ENCODE measurements around the gene STEAP4. TPM values are rescaled to one million over a fixed set of nuclear protein-coding genes. Genes with fewer than 3 reads are reported as not detected.

The STEAP4 gene
- total RNA-seq, 1 experiment from 2014 or later = not detected

GRCh38 chr7:88324699-88325098 is 18.0 kb upstream of the STEAP4 start:
- H3K23me2 ChIP-seq (ENCODE audit: insufficient read length, low read depth, low read length, poor library complexity, severe bottlenecking) = no peaks in the 10 kb centered on the region
- H4K8ac ChIP-seq (replicated peaks; ENCODE audit: insufficient read length, low read depth, low read length) = no peak overlapping the region
- H2AFZ ChIP-seq (ENCODE audit: low read length) = no peak overlapping the region
- H3K4me2 ChIP-seq (ENCODE audit: insufficient read depth, insufficient read length, low read length) = no peak overlapping the region
- no peaks in the 10 kb centered on the region for H3K79me2 ChIP-seq (ENCODE audit: insufficient read depth, low read length)
- no peak for DNase-seq
- no peaks in the 10 kb centered on the region for H3K9me3 ChIP-seq (ENCODE audit: control insufficient read depth, low read depth, low read length)
- H3K14ac ChIP-seq (ENCODE audit: insufficient read depth, low read length) = no peak overlapping the region
- H2BK15ac ChIP-seq (ENCODE audit: low read depth, low read length) = no peak overlapping the region
- no peak overlapping the region for H3K18ac ChIP-seq (ENCODE audit: insufficient read length, low read depth, low read length)
- H4K91ac ChIP-seq (ENCODE audit: insufficient read length, low read depth, low read length) = no peak overlapping the region
- no peak overlapping the region for H4K5ac ChIP-seq (ENCODE audit: insufficient read length, low read depth, low read length)
- no peaks in the 10 kb centered on the region for H3K27me3 ChIP-seq (ENCODE audit: insufficient read depth, low read length)
- H2AK5ac ChIP-seq (ENCODE audit: insufficient read length, low read length) = no peak overlapping the region
- no peak overlapping the region for H3T11ph ChIP-seq (ENCODE audit: low read length)
- no peaks in the 10 kb centered on the region for H3K79me1 ChIP-seq (ENCODE audit: insufficient read depth, low read depth, low read length, poor library complexity, severe bottlenecking)
- H3K27me3 Mint-ChIP-seq (ENCODE audit: low read depth) = no peaks in the 10 kb centered on the region
- no peak overlapping the region for H3K4ac ChIP-seq (ENCODE audit: low read depth, low read length)
- H2BK20ac ChIP-seq (ENCODE audit: low read depth, low read length, poor library complexity, severe bottlenecking) = no peak overlapping the region
- no peaks in the 10 kb centered on the region for H3K4me1 ChIP-seq (ENCODE audit: insufficient read depth, low read length)
- H3K9ac ChIP-seq (ENCODE audit: extremely low read depth, insufficient read length, low read length) = no peak overlapping the region
- H3K27ac Mint-ChIP-seq = no peak overlapping the region
- no peak overlapping the region for H2BK5ac ChIP-seq (ENCODE audit: insufficient read length, low read length)
- no peak overlapping the region for H3K56ac ChIP-seq (ENCODE audit: insufficient read length, low read depth, low read length)
- no peak overlapping the region for H3K23ac ChIP-seq (ENCODE audit: insufficient read length, low read depth, low read length)
- H3K36me3 Mint-ChIP-seq (ENCODE audit: insufficient read depth in 1 of 3, low read depth in 3 of 3) = no peaks in the 10 kb centered on the region
- H3K4me3 Mint-ChIP-seq = no peak overlapping the region
- H3K9me3 Mint-ChIP-seq = peaks cover 0 to 4% of the 10 kb centered on the region in 2 experiments; a peak in 3 of 5 replicates
- no peak overlapping the region for H2BK12ac ChIP-seq (ENCODE audit: insufficient read length, low read depth, low read length)
- no CpG with 5 or more reads among the region's 4 CpGs for WGBS (ENCODE audit: extremely low coverage, insufficient read length, low lambda C conversion rate)
- no peak overlapping the region for H3K27ac ChIP-seq (ENCODE audit: insufficient read length, low read depth, low read length)
- no peaks in the 10 kb centered on the region for H4K20me1 ChIP-seq (ENCODE audit: control insufficient read depth, insufficient read depth, insufficient read length)
- H3K4me1 Mint-ChIP-seq = peaks cover 6 to 12% of the 10 kb centered on the region in 2 experiments
- no peak for TF ChIP-seq CTCF (conservative IDR thresholded peaks at IDR 0.05)
- H2BK120ac ChIP-seq (ENCODE audit: low read depth, low read length, poor library complexity, severe bottlenecking) = no peak overlapping the region
